VCaP (cell line): ENCODE results near the gene ALX4.

Experiments used
- H3K27ac ChIP-seq: fragments of 450-650 bp; 2 replicates; pipeline ENCODE4 v1.5.1; 2017
- TF ChIP-seq, protein P1 (sequence below): fragments of 450-650 bp; conservative IDR thresholded peaks from 2 replicates; pipeline ENCODE4 v1.5.1; 2017; ENCODE audit warnings: mild to moderate bottlenecking, moderate library complexity

Gene ALX4

GRCh38 chr11:44229624-44230023 lies 80.3 kb downstream of the ALX4 start:
- TF ChIP-seq, protein P1, sequence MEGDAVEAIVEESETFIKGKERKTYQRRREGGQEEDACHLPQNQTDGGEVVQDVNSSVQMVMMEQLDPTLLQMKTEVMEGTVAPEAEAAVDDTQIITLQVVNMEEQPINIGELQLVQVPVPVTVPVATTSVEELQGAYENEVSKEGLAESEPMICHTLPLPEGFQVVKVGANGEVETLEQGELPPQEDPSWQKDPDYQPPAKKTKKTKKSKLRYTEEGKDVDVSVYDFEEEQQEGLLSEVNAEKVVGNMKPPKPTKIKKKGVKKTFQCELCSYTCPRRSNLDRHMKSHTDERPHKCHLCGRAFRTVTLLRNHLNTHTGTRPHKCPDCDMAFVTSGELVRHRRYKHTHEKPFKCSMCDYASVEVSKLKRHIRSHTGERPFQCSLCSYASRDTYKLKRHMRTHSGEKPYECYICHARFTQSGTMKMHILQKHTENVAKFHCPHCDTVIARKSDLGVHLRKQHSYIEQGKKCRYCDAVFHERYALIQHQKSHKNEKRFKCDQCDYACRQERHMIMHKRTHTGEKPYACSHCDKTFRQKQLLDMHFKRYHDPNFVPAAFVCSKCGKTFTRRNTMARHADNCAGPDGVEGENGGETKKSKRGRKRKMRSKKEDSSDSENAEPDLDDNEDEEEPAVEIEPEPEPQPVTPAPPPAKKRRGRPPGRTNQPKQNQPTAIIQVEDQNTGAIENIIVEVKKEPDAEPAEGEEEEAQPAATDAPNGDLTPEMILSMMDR = no peak
- H3K27ac ChIP-seq = peak overlapping the region; percentile 20; the same call in 1 of the 2 replicates

GRCh38 chr11:44229098-44229497 lies 80.8 kb downstream of the ALX4 start:
- TF ChIP-seq, protein P1 = no peak
- H3K27ac ChIP-seq = peak overlapping the region; percentile 20

- TF ChIP-seq, protein P1 = no peak
Measured at GRCh38 chr11:44228379-44228778, 81.6 kb downstream of the ALX4 start.

DNA sequence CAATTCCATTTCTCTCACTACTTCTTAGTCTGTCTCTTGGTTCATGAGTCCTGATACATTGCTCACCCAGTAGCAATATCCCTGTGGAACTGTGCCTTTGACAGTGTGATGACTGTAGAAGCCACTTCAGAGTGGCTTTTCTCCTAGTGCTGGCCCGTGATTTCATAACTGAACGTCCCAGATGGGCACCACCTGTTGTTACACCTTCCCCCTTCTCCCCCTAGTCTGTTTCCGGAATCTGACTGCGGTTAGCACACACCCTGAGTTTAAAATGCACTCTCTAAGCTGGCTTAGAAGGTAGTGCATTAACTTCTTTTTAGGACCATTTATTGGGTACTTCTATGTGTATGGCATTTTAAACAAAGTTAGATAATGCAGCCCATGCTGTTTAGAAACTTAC lies 83.0 kb downstream of the ALX4 start:
- H3K27ac ChIP-seq = no peak overlapping the region
- TF ChIP-seq, protein P1 = no peak

More at GRCh38 chr11:44228379-44228778, 81.6 kb downstream of the ALX4 start:
- peak overlapping the region; percentile 20 for H3K27ac ChIP-seq

DNA sequence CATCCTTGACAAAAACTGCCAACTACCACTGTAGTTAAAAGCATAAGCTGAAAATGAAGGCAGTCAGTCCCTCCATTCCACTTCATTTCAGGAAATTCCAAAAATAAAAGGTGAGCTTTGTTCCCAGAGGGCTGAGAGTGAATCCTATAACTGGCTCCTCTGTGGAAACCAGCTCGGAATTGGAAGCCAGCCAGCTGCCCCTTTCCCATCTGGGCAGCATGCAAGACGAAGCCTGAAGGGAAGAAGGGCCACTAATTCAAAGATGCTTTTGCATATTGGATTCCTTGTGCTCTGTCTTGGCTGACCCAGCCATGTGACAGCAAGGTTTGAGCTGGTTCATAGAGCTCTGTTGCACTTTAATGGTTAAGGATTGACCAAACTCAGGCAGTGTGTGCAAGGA lies 83.4 kb downstream of the ALX4 start:
- TF ChIP-seq, protein P1 = no peak
- H3K27ac ChIP-seq = no peak overlapping the region

DNA sequence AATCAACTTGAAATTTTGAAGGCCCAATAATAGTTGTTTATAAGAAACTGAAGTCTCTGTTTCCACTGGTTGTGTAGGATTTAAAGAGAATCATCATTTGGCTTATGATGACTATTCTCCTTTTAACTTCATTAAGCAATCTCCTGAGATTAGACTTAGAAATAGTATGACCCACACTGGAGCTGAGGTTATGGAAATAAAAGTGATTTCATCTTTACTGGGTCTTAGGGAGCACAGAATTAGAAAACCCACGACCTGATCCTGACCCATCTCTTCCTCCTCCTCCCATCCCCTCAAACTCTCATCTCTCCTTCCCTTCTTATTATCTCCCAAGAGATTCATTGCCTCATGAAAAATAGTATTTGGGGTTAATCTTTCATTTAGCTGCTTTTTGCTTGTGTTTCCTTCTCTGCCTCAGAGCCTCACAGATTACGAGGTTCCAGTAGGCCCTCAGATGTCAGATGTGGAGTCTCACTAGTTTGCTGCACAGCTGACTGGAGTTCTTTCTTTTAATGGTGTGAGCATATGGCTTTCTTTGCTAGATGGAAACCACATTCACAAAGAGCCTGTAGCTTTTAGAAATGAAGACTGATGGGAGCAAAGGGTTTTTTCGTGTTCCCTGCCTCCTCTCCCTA lies 85.0 kb downstream of the ALX4 start:
- TF ChIP-seq, protein P1 = no peak
- no peak overlapping the region for H3K27ac ChIP-seq

DNA sequence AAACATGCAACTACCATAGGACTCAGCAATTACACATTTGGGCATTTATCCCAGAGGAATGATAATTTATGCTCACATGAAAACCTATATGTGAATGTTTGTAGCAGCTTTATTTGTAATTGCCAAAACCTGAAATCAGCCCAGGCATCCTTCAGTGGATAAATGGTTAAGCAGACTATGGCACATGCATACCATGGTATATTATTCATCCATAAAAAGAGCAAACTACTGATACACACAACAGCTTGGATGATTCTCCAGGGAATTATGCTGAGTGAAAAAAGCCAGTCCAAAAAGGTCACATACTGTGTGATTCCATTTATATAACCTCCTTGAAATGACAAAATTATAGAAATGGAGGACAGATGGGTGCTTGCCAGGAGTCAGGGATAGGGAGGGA lies 86.7 kb downstream of the ALX4 start:
- no peak overlapping the region for H3K27ac ChIP-seq
- TF ChIP-seq, protein P1 = no peak
